GM19238 (cell line): Measurements from ENCODE around the gene TWSG1.
"Not testable (repeated sequence)": the region's sequence is repeated elsewhere in the genome, so short reads cannot be mapped to it uniquely, and the experiment has no call there.

Source experiments
- DNase-seq: peaks from one replicate; pipeline ENCODE4 v3.0.0; 2011; ENCODE audit warnings: low spot score; ENCODE audit not compliant: insufficient read length

The TWSG1 gene

DNA sequence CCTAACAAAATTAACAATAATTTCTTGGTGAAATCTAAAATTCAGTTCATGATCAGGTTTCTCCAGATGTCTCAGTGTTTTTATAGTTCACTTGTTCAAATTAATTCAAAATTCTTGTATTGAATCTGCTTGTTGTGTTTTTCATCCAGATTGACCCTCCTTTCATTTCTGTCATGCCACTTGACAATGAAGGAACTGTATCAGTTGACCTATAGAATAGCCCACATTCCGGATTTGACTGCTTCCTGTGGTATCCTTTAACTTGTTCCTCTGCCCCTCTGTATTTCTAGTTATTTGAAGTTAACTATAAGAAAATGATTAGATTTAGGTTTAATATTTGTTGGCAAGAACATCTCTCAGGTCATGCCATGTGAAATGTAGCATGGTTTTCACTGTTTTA, 53.3 kb downstream of the TWSG1 start:
- no peak for DNase-seq

DNA sequence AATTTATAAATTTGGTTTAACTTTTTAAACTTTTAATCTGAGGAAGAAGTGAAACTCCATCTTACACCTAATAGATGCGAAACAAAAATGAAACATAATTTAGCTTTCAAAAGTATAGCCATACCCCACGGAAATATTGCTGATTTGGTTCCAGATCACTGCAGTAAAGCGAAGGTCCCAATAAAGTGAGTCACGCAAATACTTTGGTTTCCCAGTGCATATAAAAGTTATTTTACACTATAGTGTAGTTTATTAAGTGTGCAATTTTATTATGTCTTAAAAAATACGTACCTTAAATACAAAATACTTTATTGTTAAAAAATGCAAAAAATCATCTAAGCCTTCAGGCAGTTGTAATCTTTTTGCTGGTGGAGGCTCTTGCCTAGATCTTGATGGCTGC, 55.1 kb downstream of the TWSG1 start:
- no peak for DNase-seq

- DNase-seq, result no peak
Measured at GRCh38 chr18:9392726-9393125, 58.2 kb downstream of the TWSG1 start.

DNA sequence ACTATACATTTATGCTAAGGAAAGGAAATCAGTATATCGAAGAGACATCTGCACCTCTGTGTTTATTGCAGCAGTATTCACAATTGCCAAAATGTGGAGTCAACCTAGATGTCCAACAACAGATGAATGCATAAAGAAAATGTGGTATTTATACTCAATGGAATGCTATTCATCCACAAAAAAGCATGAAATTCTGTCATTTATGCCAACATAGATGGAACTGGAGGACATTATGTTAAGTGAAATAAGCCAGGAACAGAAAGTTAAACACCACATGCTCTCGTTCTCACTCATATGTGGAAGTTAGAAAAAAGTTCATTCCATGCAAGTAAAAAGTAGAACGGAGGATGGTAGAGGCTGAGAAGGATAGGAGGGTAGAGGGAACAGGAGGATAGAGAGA, 59.5 kb downstream of the TWSG1 start:
- DNase-seq, result no peak

DNA sequence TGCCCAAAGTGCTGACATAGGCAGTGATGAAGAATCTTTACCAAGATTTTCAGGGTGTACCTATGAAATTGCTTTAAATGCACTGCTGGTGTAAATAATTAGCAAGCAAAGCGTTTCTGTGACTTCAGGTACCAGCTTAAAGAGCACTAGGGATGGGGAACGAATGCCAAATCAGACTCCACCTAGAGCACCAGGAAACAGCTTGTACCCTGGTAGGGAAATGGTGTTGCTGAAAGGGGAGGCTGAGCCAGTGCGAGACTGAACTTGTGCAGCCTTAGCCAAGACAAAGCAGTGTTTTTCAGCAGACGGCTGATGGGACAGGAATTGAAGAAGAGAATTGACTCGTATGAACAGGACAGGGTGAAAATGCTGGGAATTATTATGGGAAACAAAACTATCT, 65.6 kb downstream of the TWSG1 start:
- no peak for DNase-seq

DNA sequence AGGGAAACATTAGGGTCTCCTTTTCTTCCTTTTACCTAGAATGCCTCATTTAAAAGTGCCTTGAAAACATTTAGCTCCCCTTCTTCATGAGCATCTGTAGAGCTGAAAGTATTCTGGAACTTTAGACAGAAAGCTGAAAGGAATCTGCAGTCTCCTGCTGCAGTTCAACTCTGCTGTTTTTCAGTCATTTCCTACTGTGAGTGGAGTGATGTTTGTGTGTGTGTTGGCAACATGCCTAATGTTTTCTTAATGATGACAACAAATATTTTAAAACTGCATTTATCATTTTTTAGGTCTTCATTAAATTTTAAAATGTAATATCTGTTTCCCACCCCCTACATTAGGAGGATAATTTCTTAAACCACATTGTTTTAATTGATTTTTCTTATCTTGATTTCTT, 66.6 kb downstream of the TWSG1 start:
- no peak for DNase-seq

GRCh38 chr18:9402358-9403007, 67.9 kb downstream of the TWSG1 start:
- DNase-seq, result not testable (repeated sequence)

GRCh38 chr18:9403795-9404564, 69.4 kb downstream of the TWSG1 start:
- no peak for DNase-seq

DNA sequence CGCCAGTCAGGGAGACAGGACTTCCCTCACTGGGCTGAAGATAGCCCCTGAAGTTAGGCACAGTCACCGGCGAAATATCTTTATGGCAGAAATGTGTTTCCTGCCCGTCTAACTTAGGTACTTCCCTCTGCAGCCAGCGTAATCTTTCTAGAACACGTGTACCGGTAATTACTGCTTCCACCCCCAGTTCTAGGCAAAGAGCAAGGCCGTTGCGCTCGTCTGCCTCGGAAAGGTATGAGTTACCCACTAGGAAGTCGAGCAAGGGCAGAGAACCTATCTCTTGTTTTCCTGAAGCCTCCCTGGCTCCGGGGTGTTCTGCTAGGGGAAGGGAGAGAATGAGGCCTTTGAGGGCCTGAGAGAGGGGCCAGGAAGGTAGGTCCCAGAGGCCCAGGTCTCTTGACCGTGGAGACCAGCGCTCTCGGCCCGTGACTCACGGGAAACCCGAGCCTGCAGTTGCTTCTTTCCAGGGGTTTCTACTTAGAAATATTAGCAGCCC, 70.0 kb downstream of the TWSG1 start:
- DNase-seq, result peak; percentile 19

GRCh38 chr18:9405130-9405529, 70.6 kb downstream of the TWSG1 start:
- DNase-seq, result no peak

DNA sequence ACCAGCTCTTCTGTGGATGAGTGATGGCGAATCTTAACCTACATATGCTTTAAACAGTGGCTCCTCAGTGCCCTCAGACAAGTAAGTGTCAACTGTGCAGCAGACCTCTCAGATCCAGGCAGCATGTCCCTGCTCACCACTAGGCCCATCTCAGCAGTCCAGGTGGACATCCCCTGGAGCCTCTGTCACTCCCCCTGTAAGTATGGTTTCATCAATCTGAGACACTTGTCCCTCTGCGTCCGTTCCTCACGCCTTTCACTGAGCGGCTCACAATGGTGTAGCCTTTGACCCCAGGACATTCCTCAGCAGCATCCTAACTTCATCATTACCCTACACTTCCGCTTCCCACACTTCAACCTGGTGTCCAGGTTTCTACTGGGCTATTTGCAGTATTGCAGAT, 71.4 kb downstream of the TWSG1 start:
- DNase-seq, result no peak

GRCh38 chr18:9410515-9410914, 75.9 kb downstream of the TWSG1 start:
- no peak for DNase-seq

- DNase-seq, result no peak
Measured at GRCh38 chr18:9413576-9413975, 79.0 kb downstream of the TWSG1 start.

- DNase-seq, result no peak
Measured at GRCh38 chr18:9416563-9417072, 82.0 kb downstream of the TWSG1 start.

DNA sequence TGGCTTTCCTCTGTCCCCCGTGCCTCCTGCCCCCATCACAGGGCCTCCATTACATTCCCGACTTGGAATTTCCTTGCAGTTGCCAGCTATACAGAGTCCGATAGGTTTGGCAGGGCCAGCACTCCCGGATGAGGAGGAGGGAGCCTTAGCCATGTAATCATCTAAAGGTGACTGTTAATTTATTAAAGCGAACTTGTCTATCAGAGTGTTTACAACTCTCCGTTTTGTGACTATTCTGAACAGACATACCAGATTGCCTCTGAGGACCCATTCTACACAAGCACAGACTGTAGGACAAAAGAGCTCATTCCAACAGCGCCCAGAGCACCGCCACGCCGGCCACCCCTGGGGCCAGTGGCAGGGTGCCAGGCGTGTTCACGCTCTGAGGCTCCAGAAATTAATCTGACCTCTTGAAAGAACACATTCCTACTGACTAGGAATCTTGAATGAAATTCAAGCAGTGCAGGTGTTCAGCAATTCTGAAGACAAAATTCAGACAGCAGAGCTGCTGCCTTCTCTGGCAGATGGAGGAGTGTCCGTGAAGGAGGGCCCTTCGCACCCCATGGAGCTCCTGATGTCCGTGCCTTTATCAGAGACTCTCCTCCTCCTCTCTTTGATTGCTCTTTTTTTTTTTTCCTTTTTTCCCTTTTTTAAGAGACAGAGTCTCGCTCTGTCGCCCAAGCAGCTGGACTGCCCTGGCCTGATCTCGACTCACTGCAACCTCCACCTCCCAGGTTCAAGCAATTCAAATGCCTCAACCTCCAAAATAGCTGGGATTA, 82.7 kb downstream of the TWSG1 start:
- DNase-seq, result no peak

DNA sequence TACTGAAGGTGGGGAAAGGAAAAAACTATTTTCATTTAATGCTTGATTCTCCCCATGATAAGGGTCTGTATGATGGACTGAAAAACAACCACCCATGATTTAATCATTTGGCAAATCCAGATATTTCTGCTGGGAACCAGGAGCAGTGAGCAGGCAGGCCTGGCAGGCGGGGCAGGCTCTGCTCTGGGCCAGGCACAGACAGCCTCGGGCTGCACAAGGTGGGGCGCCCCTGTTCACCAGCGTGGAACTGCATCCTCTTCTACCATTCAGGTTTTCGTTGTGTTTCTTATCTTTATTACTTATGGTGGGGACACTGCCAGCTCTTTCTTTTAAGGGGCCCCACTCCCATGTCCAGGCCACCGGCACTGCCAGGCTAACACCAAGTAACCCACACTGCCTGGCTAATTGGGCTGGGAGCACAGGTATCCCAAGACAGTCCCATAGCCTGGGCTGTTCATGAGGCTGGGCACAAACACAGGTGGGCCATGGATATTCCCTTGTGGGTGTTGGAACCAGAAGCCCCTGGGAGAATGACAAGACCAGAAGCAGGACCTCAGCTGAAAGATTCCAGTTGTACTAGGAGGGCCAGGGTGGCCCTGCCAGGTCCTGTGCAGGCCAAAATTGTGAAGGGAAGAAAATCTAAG, 83.6 kb downstream of the TWSG1 start:
- no peak for DNase-seq

DNA sequence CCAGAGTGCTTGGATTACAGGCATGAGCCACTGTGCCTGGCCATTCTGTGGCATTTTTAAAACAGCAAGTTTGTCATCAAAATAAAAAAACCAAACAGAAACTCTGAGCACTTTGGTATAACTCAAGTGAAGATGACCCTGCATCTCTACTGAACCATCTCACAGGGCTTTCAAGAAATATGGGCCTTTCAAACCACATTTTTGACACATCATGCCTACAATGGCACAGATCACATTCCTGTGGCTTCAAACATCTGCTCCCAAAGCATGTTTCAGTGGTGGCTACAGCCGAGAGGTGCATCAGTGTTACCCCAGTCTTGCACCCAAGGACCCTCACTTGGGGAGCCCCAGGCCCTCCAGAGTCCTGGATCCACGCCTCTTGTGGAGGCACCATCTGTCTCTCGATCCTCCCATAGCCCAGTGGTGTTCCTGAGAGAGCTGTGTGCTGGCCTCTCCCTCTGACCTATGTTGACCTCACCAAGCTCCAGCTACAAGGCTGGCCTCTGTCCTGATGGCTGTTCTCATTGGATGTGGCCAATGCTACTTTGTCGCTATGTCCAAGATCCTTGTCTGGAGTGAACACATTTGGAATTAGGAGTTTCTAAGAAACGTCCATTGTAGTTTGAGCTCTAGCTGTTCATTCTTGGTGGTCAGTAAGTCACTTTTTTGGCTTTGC, 85.5 kb downstream of the TWSG1 start:
- DNase-seq, result no peak

- DNase-seq, result no peak
Measured at GRCh38 chr18:9421096-9421900, 86.7 kb downstream of the TWSG1 start.

GRCh38 chr18:9421901-9422327, 87.3 kb downstream of the TWSG1 start:
- DNase-seq, result no peak
